BE2C (cell line): ENCODE results near the gene ELOVL2.

Experiments used
- DNase-seq: peaks from one replicate; pipeline ENCODE4 v3.0.0-alpha.2; 2020
- H3K27me3 ChIP-seq: fragments of 250-450 bp; sonication (Bioruptor Pico); 2 replicates; pipeline ENCODE4 v1.5.1; 2020; ENCODE audit warnings: mild to moderate bottlenecking
- H3K36me3 ChIP-seq: fragments of 250-450 bp; sonication (Bioruptor Pico); 2 replicates; pipeline ENCODE4 v1.5.1; 2020; ENCODE audit warnings: mild to moderate bottlenecking
- H3K4me1 ChIP-seq: fragments of 250-450 bp; sonication (Bioruptor Pico); 2 replicates; pipeline ENCODE4 v1.5.1; 2020
- H3K4me3 ChIP-seq: 2 replicates; pipeline ENCODE4 v1.5.1; 2011; ENCODE audit warnings: low read depth, low read length
- H3K9me3 ChIP-seq: fragments of 250-450 bp; sonication (Bioruptor Pico); 2 replicates; pipeline ENCODE4 v1.5.1; 2020
- CTCF ChIP-seq: IDR thresholded peaks from 2 replicates; pipeline ENCODE4 v1.5.1; 2012; ENCODE audit warnings: mild to moderate bottlenecking, low read depth, low read length

ELOVL2 gene

GRCh38 chr6:11013721-11014070 lies 30.4 kb downstream of the ELOVL2 start:
- peaks cover 12% of the 10 kb centered on the region for H3K27me3 ChIP-seq
- DNase-seq = no peak
- TF ChIP-seq CTCF = no peak
- no peaks in the 10 kb centered on the region for H3K36me3 ChIP-seq
- no peaks in the 10 kb centered on the region for H3K4me1 ChIP-seq
- H3K9me3 ChIP-seq = no peaks in the 10 kb centered on the region
- no peak overlapping the region for H3K4me3 ChIP-seq

GRCh38 chr6:11012976-11013720 lies 31.0 kb downstream of the ELOVL2 start:
- no peak for DNase-seq
- TF ChIP-seq CTCF = no peak
- H3K4me1 ChIP-seq = no peaks in the 10 kb centered on the region
- no peak overlapping the region for H3K4me3 ChIP-seq
- no peaks in the 10 kb centered on the region for H3K36me3 ChIP-seq
- no peaks in the 10 kb centered on the region for H3K9me3 ChIP-seq
- H3K27me3 ChIP-seq = peaks cover 12% of the 10 kb centered on the region

GRCh38 chr6:11012295-11012754 lies 31.8 kb downstream of the ELOVL2 start:
- peaks cover 12% of the 10 kb centered on the region for H3K27me3 ChIP-seq
- no peaks in the 10 kb centered on the region for H3K9me3 ChIP-seq
- DNase-seq = no peak
- no peaks in the 10 kb centered on the region for H3K4me1 ChIP-seq
- no peak for TF ChIP-seq CTCF
- no peaks in the 10 kb centered on the region for H3K36me3 ChIP-seq
- H3K4me3 ChIP-seq = no peak overlapping the region

GRCh38 chr6:11011787-11012234 lies 32.3 kb downstream of the ELOVL2 start:
- H3K4me1 ChIP-seq = no peaks in the 10 kb centered on the region
- no peaks in the 10 kb centered on the region for H3K9me3 ChIP-seq
- no peak for TF ChIP-seq CTCF
- H3K27me3 ChIP-seq = peaks cover 12% of the 10 kb centered on the region
- H3K36me3 ChIP-seq = no peaks in the 10 kb centered on the region
- no peak for DNase-seq
- no peak overlapping the region for H3K4me3 ChIP-seq

GRCh38 chr6:11009353-11009752 lies 34.8 kb downstream of the ELOVL2 start:
- no peak for DNase-seq
- no peak for TF ChIP-seq CTCF
- H3K36me3 ChIP-seq = no peaks in the 10 kb centered on the region
- H3K4me1 ChIP-seq = no peaks in the 10 kb centered on the region
- no peak overlapping the region for H3K4me3 ChIP-seq
- H3K9me3 ChIP-seq = no peaks in the 10 kb centered on the region
- H3K27me3 ChIP-seq = 0 out of 2 replicates have a peak, but pooled peaks cover 6% of the 10 kb centered on the region

GRCh38 chr6:11008821-11009220 lies 35.3 kb downstream of the ELOVL2 start:
- Histone ChIP-seq H3K4me1 (no peaks in the 10 kb centered on the region), H3K27me3 (0 out of 2 replicates have a peak, but pooled peaks cover 6% of the 10 kb centered on the region), H3K4me3 (no peak overlapping the region), H3K9me3 (no peaks in the 10 kb centered on the region), H3K36me3 (no peaks in the 10 kb centered on the region)
- DNase-seq = no peak
- TF ChIP-seq CTCF = no peak
